ENCODE results near the gene FAM161B. TPM values are rescaled to one million over a fixed set of nuclear protein-coding genes. Genes with fewer than 3 reads are reported as not detected.

FAM161B gene
- total and polyA plus RNA-seq, 2 of the 8 experiments (the other 6 are each of a cell fraction or from before 2014, with no cell fraction given), result 0.14 to 0.32 TPM

GRCh38 chr14:73889376-73889775 is 60.5 kb downstream of the FAM161B start (continued):
- no peak for TF ChIP-seq ATF2 (IDR thresholded peaks at IDR 0.05; ENCODE audit: low read length)
